Stimulated activated CD8-positive, alpha-beta memory T cell treated with anti-CD3 and anti-CD28 coated beads, Interleukin-2, amount 100 ng/mL, for 1 hour (primary cell): Measurements from ENCODE around the gene PRSS38.

ENCODE experiments used
- DNase-seq, 2 donors: peaks; one replicate each; pipeline ENCODE4 v3.0.0-alpha.2; 2020; ENCODE audit warnings: low read depth in 2 of 2

Gene PRSS38

GRCh38 chr1:227885135-227885647 is 69.7 kb downstream of the PRSS38 start:
- DNase-seq: peak in 1 of 2 donors; percentile 14

GRCh38 chr1:227885648-227886502 is 70.4 kb downstream of the PRSS38 start:
- no peak for DNase-seq

GRCh38 chr1:227886503-227886961 is 71.1 kb downstream of the PRSS38 start:
- DNase-seq: no peak

- DNase-seq: peak in 1 of 2 donors; percentile 12
These were observed 71.7 kb downstream of the PRSS38 start for GRCh38 chr1:227886993-227887696.

GRCh38 chr1:227887697-227888403 is 72.4 kb downstream of the PRSS38 start:
- no peak for DNase-seq

- no peak for DNase-seq
These were observed 73.0 kb downstream of the PRSS38 start for GRCh38 chr1:227888404-227889046.

- no peak for DNase-seq
These were observed 73.8 kb downstream of the PRSS38 start for GRCh38 chr1:227889047-227889862.

GRCh38 chr1:227889863-227890405 is 74.5 kb downstream of the PRSS38 start:
- DNase-seq: no peak

- DNase-seq: no peak
These were observed 75.2 kb downstream of the PRSS38 start for GRCh38 chr1:227890451-227891222.

- no peak for DNase-seq
These were observed 75.9 kb downstream of the PRSS38 start for GRCh38 chr1:227891223-227891954.

GRCh38 chr1:227891955-227892488 is 76.5 kb downstream of the PRSS38 start:
- no peak for DNase-seq

GRCh38 chr1:227892489-227893299 is 77.2 kb downstream of the PRSS38 start:
- DNase-seq: no peak

GRCh38 chr1:227893300-227893948 is 77.9 kb downstream of the PRSS38 start:
- DNase-seq: no peak

- no peak for DNase-seq
These were observed 78.7 kb downstream of the PRSS38 start for GRCh38 chr1:227893949-227894721.

- no peak for DNase-seq
These were observed 79.5 kb downstream of the PRSS38 start for GRCh38 chr1:227894831-227895451.
